ENCODE data around the gene RBMS1.
"Not testable (repeated sequence)": the region's sequence is repeated elsewhere in the genome, so short reads cannot be mapped to it uniquely, and the experiment has no call there.

The RBMS1 gene

GRCh38 chr2:160433466-160434140, 60.0 kb downstream of the RBMS1 start:
- DNase-seq (ENCODE audit: low spot score) = no peak

GRCh38 chr2:160432633-160433032, 61.0 kb downstream of the RBMS1 start:
- peak; percentile 20 for DNase-seq (ENCODE audit: low spot score)

GRCh38 chr2:160431441-160431840, 62.2 kb downstream of the RBMS1 start:
- no peak for DNase-seq (ENCODE audit: low spot score)

- DNase-seq (ENCODE audit: low spot score) = no peak
Measured at GRCh38 chr2:160430001-160430344, 63.6 kb downstream of the RBMS1 start.

GRCh38 chr2:160429248-160430000, 64.2 kb downstream of the RBMS1 start:
- peak; percentile 57 for DNase-seq (ENCODE audit: low spot score)

GRCh38 chr2:160428405-160428763, 65.2 kb downstream of the RBMS1 start:
- DNase-seq (ENCODE audit: low spot score) = no peak

- no peak for DNase-seq (ENCODE audit: low spot score)
Measured at GRCh38 chr2:160427629-160428404, 65.8 kb downstream of the RBMS1 start.

- no peak for DNase-seq (ENCODE audit: low spot score)
Measured at GRCh38 chr2:160426604-160427003, 67.0 kb downstream of the RBMS1 start.

DNA sequence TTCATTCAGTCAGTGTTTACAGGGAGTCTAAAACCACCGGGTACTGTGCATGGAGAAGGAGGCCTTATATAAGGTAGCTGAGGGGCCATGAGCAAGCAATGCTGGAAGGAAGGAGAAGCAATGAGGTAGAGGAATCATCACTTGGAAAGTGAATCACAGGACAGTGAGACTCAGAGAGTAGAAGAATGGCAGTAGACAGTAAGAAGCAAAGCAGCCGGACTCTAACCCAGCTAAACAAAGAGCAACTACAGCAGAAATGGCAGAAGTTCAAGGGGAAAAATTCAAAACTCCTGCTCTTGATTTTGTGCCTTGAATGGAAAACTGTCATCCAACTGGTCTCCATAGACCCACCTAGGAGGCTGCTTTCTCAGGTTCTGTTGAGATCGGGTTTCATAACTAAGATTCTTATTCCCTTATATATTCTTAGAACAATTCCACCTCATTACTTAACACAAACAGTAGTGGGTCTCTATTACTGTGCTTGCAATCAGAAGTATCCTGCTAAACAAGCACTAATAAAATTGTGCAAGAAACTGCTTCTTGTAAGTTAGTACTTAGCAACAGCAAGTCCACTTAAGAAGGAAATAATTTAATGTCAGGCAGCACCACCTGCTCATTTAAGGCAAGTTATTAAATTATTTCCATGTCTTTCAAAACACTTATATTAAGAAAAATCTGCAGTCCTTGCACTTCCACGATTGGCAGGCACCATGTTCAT, 68.0 kb downstream of the RBMS1 start:
- no peak for DNase-seq (ENCODE audit: low spot score)

DNA sequence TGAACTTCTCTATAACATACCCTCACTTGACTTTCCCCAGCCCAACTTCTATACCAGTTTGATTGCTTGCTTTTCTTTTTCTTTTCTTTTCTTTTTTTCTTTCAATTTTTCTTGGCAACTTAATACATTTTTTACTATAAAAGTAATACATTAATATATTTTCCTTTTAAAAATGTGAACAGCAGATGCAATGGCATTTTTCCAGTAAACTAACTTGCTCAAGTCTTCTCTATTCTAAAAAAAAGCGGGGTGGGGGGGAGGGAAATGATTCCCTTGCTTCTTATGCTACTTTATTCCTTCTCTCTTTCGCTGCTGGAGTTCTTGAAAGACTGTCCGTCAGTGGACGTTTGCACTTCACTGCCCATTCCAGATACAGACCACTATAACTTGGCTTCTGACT, 70.5 kb downstream of the RBMS1 start:
- DNase-seq (ENCODE audit: low spot score) = no peak

DNA sequence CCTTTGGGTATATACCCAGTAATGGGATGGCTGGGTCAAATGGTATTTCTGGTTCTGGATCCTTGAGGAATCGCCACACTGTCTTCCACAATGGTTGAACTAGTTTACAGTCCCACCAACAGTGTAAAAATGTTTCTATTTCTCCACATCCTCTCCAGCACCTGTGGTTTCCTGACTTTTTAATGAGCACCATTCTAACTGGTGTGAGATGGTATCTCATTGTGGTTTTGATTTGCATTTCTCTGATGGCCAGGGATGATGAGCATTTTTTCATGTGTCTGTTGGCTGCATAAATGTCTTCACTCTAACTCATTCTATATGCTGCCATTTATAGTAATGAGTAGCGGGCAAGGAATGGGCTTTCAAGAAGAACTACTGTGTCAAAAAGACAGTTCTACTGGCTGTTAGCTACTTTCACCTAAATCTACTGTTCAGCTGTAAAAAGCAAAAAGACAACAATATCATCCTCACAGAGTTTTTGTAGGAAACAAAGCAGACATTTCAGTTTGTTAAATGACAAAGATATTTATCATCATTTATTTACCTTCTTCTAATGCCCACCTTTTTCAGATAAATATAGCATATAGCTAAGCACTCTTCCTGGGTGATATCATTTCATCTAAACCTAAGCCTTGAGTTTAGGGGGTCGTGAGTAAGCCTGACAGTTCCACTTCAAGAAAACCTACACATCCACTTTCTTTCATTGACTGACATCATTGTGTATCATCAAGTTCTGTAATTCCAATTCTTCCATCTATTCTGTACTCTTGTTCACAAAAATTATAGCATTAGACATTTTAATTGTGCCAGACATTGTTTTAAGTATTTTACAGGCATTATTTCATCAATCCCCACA, 71.7 kb downstream of the RBMS1 start:
- not testable (repeated sequence) for DNase-seq (ENCODE audit: low spot score)

GRCh38 chr2:160420711-160421110, 72.9 kb downstream of the RBMS1 start:
- DNase-seq (ENCODE audit: low spot score) = no peak

- DNase-seq (ENCODE audit: low spot score) = no peak
Measured at GRCh38 chr2:160419776-160420505, 73.7 kb downstream of the RBMS1 start.

- no peak for DNase-seq (ENCODE audit: low spot score)
Measured at GRCh38 chr2:160418853-160419252, 74.8 kb downstream of the RBMS1 start.

DNA sequence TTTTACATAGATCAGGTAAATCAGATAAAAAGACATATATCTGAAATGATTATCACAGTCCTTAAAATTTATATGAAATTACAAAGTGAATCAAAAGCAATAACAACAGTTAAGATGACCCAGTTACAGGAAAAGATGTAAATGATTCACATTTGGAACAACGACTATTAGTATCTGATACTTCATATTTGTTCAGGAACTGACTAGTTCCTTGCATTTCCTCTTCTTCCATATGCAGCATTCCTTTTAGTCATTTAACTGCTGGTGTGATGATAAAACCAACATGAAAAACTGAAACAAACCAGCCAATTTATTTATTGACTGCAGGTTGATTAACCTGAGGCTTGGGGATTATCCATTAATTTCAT, 75.2 kb downstream of the RBMS1 start:
- no peak for DNase-seq (ENCODE audit: low spot score)

- DNase-seq (ENCODE audit: low spot score) = no peak
Measured at GRCh38 chr2:160417745-160418397, 75.7 kb downstream of the RBMS1 start.

DNA sequence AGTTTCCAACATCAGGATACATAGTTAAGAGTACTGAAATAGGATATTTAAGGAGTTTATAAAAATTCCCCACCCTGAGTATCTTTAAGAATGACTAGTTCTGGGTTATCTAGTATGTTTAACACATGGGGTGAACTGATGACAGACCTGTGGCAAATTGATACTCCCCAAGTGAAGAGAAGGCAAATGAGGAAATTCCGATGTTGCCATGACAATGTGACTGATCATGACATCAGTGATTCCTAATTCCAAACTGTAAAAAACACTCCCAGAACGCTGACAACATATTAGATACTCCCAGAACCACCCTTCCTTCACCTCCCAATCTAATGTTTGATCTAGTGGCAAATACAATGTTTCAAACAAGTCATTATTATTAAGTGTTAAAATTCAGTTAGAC, 77.6 kb downstream of the RBMS1 start:
- DNase-seq (ENCODE audit: low spot score) = no peak

DNA sequence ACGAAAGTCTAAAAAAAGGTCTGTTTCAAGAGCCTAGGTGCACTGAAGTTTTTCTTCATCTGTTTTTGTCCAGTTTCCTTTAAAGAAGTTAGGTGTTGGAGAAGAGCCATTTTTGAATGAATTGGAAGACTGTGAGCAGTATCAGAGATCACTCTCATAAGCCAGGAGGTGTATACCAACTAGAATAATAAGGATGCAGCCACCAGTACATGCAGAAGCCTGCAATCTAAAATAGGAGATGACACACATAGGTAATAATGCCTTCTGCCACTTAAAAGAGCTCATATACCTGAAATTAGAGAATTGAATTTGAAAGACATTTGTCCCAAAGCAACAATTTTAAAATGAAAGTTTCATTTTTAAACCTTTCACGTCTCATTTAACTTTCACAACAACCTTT, 81.7 kb downstream of the RBMS1 start:
- no peak for DNase-seq (ENCODE audit: low spot score)

GRCh38 chr2:160411167-160411566, 82.4 kb downstream of the RBMS1 start:
- DNase-seq (ENCODE audit: low spot score) = peak; percentile 30

- no peak for DNase-seq (ENCODE audit: low spot score)
Measured at GRCh38 chr2:160409480-160409879, 84.1 kb downstream of the RBMS1 start.

- DNase-seq (ENCODE audit: low spot score) = no peak
Measured at GRCh38 chr2:160408959-160409291, 84.7 kb downstream of the RBMS1 start.
